ENCODE results near the gene ARHGEF19.

Gene ARHGEF19

DNA sequence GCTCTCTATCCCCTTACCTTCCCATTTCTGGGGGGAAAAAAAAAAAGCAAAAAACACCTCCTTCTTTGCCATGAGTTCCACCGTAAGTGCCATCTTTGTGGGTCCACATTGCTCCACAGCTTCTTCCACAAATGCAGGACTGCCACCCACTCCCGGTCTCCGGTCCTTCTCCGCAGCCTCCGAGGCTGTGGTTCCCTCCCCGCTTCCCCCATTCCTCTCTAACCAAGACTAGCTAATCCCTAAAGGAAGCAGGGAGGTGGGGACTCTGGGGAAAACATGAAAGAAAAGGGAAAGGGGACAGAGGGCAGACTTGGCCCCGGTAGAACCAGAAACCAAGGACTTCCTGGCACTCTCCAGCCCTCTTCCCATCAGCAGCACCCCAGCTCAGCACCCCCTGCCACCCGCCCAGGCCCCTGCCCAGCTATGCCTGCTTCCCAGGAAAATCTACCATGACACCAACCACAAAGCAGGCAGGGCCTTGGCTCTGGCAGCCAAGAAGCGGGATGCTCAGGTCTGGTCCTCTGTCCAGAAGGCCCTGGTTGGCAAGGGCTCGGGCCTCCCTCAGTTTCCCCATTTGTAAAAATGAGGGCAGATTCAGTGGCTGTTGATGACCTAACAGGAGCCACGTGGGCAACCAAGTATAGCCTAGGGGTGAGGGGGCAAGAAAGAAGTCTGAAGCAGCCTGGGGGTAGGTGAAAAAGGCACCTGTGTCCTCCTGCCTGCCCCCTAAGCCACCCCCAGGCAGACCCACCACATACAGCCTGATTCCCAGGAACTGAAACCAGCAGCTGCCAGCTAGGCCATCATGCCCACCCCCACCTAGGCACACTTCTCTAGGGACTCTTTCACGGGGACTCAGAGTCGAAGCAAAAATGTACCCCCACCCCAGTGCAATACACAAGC lies 59.1 kb downstream of the ARHGEF19 start:
- no peak for DNase-seq
- H3K4me2 ChIP-seq (ENCODE audit: low read length): peak overlapping the region; percentile 79
- H2BK120ac ChIP-seq (ENCODE audit: insufficient read depth, low read length, poor library complexity): peak overlapping the region; percentile 16
- H3K36me3 ChIP-seq (ENCODE audit: control insufficient read depth in 1 of 2, insufficient read depth in 2 of 2, low read length in 2 of 2): peaks cover 26 to 27% of the 10 kb centered on the region in 2 experiments
- peak overlapping the region; percentile 76 for H2BK12ac ChIP-seq (ENCODE audit: low read length)
- no peak overlapping the region for H2AFZ ChIP-seq (ENCODE audit: insufficient read depth, low read length, poor library complexity)
- peak overlapping the region; percentile 85 for H3K4ac ChIP-seq (ENCODE audit: low read depth, low read length)
- peak overlapping the region; percentile 81 for H3K18ac ChIP-seq (ENCODE audit: low read length)
- H3K27me3 ChIP-seq (ENCODE audit: insufficient read depth, low read length): no peaks in the 10 kb centered on the region
- H4K8ac ChIP-seq (ENCODE audit: low read depth, low read length): peak overlapping the region; percentile 46
- H3K14ac ChIP-seq (ENCODE audit: low read length): peak overlapping the region; percentile 85
- peak overlapping the region; percentile 67 for H4K12ac ChIP-seq (ENCODE audit: low read depth, low read length)
- H3K27ac ChIP-seq (ENCODE audit: low read depth, low read length): peak overlapping the region; percentile 64
- peak overlapping the region; percentile 41 for H3K9ac ChIP-seq (ENCODE audit: low read length)
- no peaks in the 10 kb centered on the region for H3K9me3 ChIP-seq (ENCODE audit: insufficient read depth, low read depth, low read length)
- H2BK5ac ChIP-seq (ENCODE audit: low read depth, low read length, poor library complexity): peak overlapping the region; percentile 89
- peak overlapping the region; percentile 98 for H4K91ac ChIP-seq (ENCODE audit: low read depth, low read length)
- H3K4me3 ChIP-seq (ENCODE audit: low read depth, low read length): peak overlapping the region; percentile 45
- peaks cover 38 to 40% of the 10 kb centered on the region in 2 experiments for H3K4me1 ChIP-seq (ENCODE audit: control insufficient read depth in 1 of 2, insufficient read depth in 2 of 2, low read length in 2 of 2)
- H3K79me1 ChIP-seq (ENCODE audit: low read length): peaks cover 53% of the 10 kb centered on the region
- H3K79me2 ChIP-seq (ENCODE audit: control insufficient read depth, insufficient read depth, low read length, poor library complexity): peaks cover 24% of the 10 kb centered on the region
- no CpG with 5 or more reads among the region's 13 CpGs for WGBS (ENCODE audit: extremely low coverage, insufficient coverage, insufficient read length)
- no peak overlapping the region for H3K23ac ChIP-seq (ENCODE audit: low read length)
- peak overlapping the region; percentile 80 for H2AK5ac ChIP-seq (ENCODE audit: low read length)

DNA sequence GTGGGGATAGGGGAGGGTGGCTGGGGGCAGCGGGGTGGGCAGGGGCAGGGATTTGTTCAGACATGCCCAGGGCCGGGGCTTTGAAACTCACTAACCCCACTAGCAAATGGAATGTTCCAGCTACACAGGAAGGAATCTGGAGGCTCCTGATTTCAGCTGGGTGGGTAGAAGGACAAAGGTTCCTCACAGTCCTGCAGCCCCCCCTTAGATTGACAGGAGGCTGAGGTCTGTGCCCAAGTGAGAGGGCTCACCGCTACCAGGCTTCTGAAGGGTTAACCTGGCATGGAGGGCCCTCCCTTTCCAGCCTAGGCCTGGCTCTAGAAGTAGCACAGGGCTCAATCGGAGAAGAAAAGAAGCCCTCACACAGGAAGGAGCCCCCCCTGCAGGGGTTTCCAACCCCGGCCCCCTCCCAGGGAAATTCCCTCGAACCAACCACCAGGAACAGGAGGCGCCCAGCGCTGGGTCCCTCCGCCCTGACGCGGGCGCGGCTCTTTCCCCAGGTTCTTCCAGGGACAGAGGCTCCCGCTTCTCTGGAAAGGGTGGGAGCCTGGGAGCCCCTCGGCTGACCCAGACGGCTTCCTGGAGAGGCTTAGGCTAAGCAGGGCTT lies 59.9 kb downstream of the ARHGEF19 start:
- peaks cover 38 to 40% of the 10 kb centered on the region in 2 experiments for H3K4me1 ChIP-seq (ENCODE audit: control insufficient read depth in 1 of 2, insufficient read depth in 2 of 2, low read length in 2 of 2)
- peak overlapping the region; percentile 76 for H2BK12ac ChIP-seq (ENCODE audit: low read length)
- peaks cover 55% of the 10 kb centered on the region for H3K79me1 ChIP-seq (ENCODE audit: low read length)
- H3K14ac ChIP-seq (ENCODE audit: low read length): peak overlapping the region; percentile 95
- H4K91ac ChIP-seq (ENCODE audit: low read depth, low read length): peak overlapping the region; percentile 99
- H2AK5ac ChIP-seq (ENCODE audit: low read length): peak overlapping the region; percentile 80
- peak overlapping the region; percentile 14 for H2BK120ac ChIP-seq (ENCODE audit: insufficient read depth, low read length, poor library complexity)
- H3K4me3 ChIP-seq (ENCODE audit: low read depth, low read length): no peak overlapping the region
- H2BK5ac ChIP-seq (ENCODE audit: low read depth, low read length, poor library complexity): peak overlapping the region; percentile 89
- H3K23ac ChIP-seq (ENCODE audit: low read length): no peak overlapping the region
- no peaks in the 10 kb centered on the region for H3K9me3 ChIP-seq (ENCODE audit: insufficient read depth, low read depth, low read length)
- no peaks in the 10 kb centered on the region for H3K27me3 ChIP-seq (ENCODE audit: insufficient read depth, low read length)
- H3K27ac ChIP-seq (ENCODE audit: low read depth, low read length): peak overlapping the region; percentile 64
- H3K4me2 ChIP-seq (ENCODE audit: low read length): peak overlapping the region; percentile 79
- peak overlapping the region; percentile 67 for H4K12ac ChIP-seq (ENCODE audit: low read depth, low read length)
- H3K4ac ChIP-seq (ENCODE audit: low read depth, low read length): peak overlapping the region; percentile 85
- WGBS (ENCODE audit: extremely low coverage, insufficient coverage, insufficient read length): no CpG with 5 or more reads among the region's 16 CpGs
- H3K36me3 ChIP-seq (ENCODE audit: control insufficient read depth in 1 of 2, insufficient read depth in 2 of 2, low read length in 2 of 2): peaks cover 33% of the 10 kb centered on the region in 2 experiments
- peaks cover 24% of the 10 kb centered on the region for H3K79me2 ChIP-seq (ENCODE audit: control insufficient read depth, insufficient read depth, low read length, poor library complexity)
- peak overlapping the region; percentile 81 for H3K18ac ChIP-seq (ENCODE audit: low read length)
- H2AFZ ChIP-seq (ENCODE audit: insufficient read depth, low read length, poor library complexity): no peak overlapping the region
- DNase-seq: no peak
- peak overlapping the region; percentile 97 for H4K8ac ChIP-seq (ENCODE audit: low read depth, low read length)
- H3K9ac ChIP-seq (ENCODE audit: low read length): no peak overlapping the region

DNA sequence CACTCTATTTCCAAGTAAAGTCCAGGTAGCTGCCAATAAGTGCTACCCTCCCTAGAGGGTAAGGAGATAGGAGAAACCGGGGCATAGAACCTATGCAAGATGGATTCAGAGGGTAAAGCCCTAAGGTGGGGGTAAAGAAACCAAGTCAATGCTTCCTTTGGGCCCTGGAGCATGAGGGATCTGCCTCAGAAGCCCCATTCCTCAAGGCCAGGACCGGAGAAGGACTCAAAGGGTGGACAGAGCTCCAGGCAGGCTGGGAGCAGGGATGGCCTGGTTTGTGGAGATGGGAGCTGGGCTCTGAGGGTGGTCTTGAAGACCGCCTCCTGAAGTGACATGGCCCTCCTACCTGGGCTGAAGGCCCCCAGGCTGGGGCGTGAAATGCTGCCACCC lies 60.5 kb downstream of the ARHGEF19 start:
- Histone ChIP-seq H2BK5ac (ENCODE audit: low read depth, low read length, poor library complexity) (peak overlapping the region; percentile 93), H3K4ac (ENCODE audit: low read depth, low read length) (peak overlapping the region; percentile 97)

DNA sequence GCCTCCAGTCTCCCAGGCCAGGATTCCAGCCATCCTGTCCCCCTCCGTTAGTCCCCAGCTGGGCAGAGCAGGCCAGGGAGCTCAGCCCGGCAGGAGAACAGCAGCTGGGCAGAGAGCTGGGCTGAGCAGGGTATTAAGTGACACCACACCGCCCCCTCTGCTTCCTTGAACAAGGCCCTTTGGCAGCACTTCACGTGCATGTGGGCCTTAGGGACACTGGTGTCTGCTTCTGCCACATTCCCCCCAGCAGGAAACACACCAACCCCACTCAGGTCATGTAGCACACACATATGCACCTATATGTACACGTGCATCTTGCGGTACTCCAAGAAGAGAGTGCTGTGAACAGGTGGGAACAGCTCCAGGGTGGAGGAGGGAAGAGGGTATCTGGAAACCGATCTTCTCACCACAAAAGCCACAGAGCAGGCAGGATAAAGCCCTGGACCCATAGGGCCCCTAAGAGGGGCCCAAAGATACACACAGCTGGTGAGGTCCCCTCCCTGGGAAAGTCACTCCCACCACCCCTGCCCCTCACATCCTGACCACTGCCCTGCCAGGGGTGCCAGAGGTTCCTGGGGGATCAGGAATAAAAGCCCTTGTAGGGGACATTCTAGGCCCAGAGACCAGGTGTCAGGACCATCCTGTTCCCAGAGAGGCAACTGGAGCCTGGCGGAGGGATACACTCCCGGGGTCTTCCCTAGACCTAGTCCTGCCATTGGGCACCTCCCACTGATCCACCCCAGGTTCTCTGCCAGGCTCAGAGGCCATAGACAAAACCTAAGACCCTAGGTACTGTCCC lies 61.1 kb downstream of the ARHGEF19 start:
- Histone ChIP-seq H3K18ac (ENCODE audit: low read length) (peak overlapping the region; percentile 95), H4K91ac (ENCODE audit: low read depth, low read length) (peak overlapping the region; percentile 99), H3K79me2 (ENCODE audit: control insufficient read depth, insufficient read depth, low read length, poor library complexity) (peaks cover 24% of the 10 kb centered on the region), H3K9ac (ENCODE audit: low read length) (no peak overlapping the region), H4K12ac (ENCODE audit: low read depth, low read length) (no peak overlapping the region), H2BK120ac (ENCODE audit: insufficient read depth, low read length, poor library complexity) (peak overlapping the region; percentile 92), H3K4me2 (ENCODE audit: low read length) (no peak overlapping the region), H3K4ac (ENCODE audit: low read depth, low read length) (peak overlapping the region; percentile 97), H3K79me1 (ENCODE audit: low read length) (peaks cover 65% of the 10 kb centered on the region), H2AK5ac (ENCODE audit: low read length) (peak overlapping the region; percentile 95), H3K4me3 (ENCODE audit: low read depth, low read length) (no peak overlapping the region), H3K4me1 (ENCODE audit: control insufficient read depth in 1 of 2, insufficient read depth in 2 of 2, low read length in 2 of 2) (peaks cover 46 to 48% of the 10 kb centered on the region in 2 experiments), H3K27ac (ENCODE audit: low read depth, low read length) (peak overlapping the region; percentile 58), H2BK5ac (ENCODE audit: low read depth, low read length, poor library complexity) (peak overlapping the region; percentile 93), H3K9me3 (ENCODE audit: insufficient read depth, low read depth, low read length) (no peaks in the 10 kb centered on the region), H2AFZ (ENCODE audit: insufficient read depth, low read length, poor library complexity) (no peak overlapping the region), H3K27me3 (ENCODE audit: insufficient read depth, low read length) (no peaks in the 10 kb centered on the region), H3K36me3 (ENCODE audit: control insufficient read depth in 1 of 2, insufficient read depth in 2 of 2, low read length in 2 of 2) (peaks cover 33 to 36% of the 10 kb centered on the region in 2 experiments), H4K8ac (ENCODE audit: low read depth, low read length) (peak overlapping the region; percentile 97), H2BK12ac (ENCODE audit: low read length) (peak overlapping the region; percentile 89), H3K14ac (ENCODE audit: low read length) (peak overlapping the region; percentile 95), H3K23ac (ENCODE audit: low read length) (no peak overlapping the region)
- DNase-seq: no peak
- no CpG with 5 or more reads among the region's 9 CpGs for WGBS (ENCODE audit: extremely low coverage, insufficient coverage, insufficient read length)

More for the DNA sequence above, 60.5 kb downstream of the ARHGEF19 start:
- H3K4me2 ChIP-seq (ENCODE audit: low read length): no peak overlapping the region
- peak overlapping the region; percentile 95 for H3K14ac ChIP-seq (ENCODE audit: low read length)
- H3K27ac ChIP-seq (ENCODE audit: low read depth, low read length): peak overlapping the region; percentile 58
- peak overlapping the region; percentile 95 for H2AK5ac ChIP-seq (ENCODE audit: low read length)
- peak overlapping the region; percentile 89 for H2BK12ac ChIP-seq (ENCODE audit: low read length)
- H4K8ac ChIP-seq (ENCODE audit: low read depth, low read length): peak overlapping the region; percentile 97
- peak overlapping the region; percentile 48 for H2AFZ ChIP-seq (ENCODE audit: insufficient read depth, low read length, poor library complexity)
- peak overlapping the region; percentile 8 for H3K9ac ChIP-seq (ENCODE audit: low read length)
- H3K9me3 ChIP-seq (ENCODE audit: insufficient read depth, low read depth, low read length): no peaks in the 10 kb centered on the region
- peak overlapping the region; percentile 92 for H2BK120ac ChIP-seq (ENCODE audit: insufficient read depth, low read length, poor library complexity)
- H3K79me2 ChIP-seq (ENCODE audit: control insufficient read depth, insufficient read depth, low read length, poor library complexity): peaks cover 24% of the 10 kb centered on the region
- peaks cover 33 to 36% of the 10 kb centered on the region in 2 experiments for H3K36me3 ChIP-seq (ENCODE audit: control insufficient read depth in 1 of 2, insufficient read depth in 2 of 2, low read length in 2 of 2)
- H4K12ac ChIP-seq (ENCODE audit: low read depth, low read length): peak overlapping the region; percentile 82
- H3K23ac ChIP-seq (ENCODE audit: low read length): no peak overlapping the region
- H3K4me1 ChIP-seq (ENCODE audit: control insufficient read depth in 1 of 2, insufficient read depth in 2 of 2, low read length in 2 of 2): peaks cover 44% of the 10 kb centered on the region in 2 experiments
- peak overlapping the region; percentile 95 for H3K18ac ChIP-seq (ENCODE audit: low read length)
- H3K27me3 ChIP-seq (ENCODE audit: insufficient read depth, low read length): no peaks in the 10 kb centered on the region
- peak overlapping the region; percentile 99 for H4K91ac ChIP-seq (ENCODE audit: low read depth, low read length)
- H3K79me1 ChIP-seq (ENCODE audit: low read length): peaks cover 59% of the 10 kb centered on the region
- H3K4me3 ChIP-seq (ENCODE audit: low read depth, low read length): no peak overlapping the region
- WGBS (ENCODE audit: extremely low coverage, insufficient coverage, insufficient read length): no CpG with 5 or more reads among the region's 4 CpGs
- no peak for DNase-seq

Data from trophoblast cell (in vitro differentiated cells and primary cell).